Measurements from ENCODE around the gene NYNRIN.

GRCh38 chr14:24403294-24403998 lies 4.6 kb downstream of the NYNRIN start:
- TF ChIP-seq PATZ1 (CRISPR knock-in tag; IDR thresholded peaks at IDR 0.05; ENCODE audit: borderline replicate concordance) (no peak), RARB (CRISPR knock-in tag; IDR thresholded peaks at IDR 0.05) (no peak), TSHZ2 (CRISPR knock-in tag; IDR thresholded peaks at IDR 0.05) (no peak), ZFP3 (CRISPR knock-in tag; IDR thresholded peaks at IDR 0.05) (no peak), ZNF70 (CRISPR knock-in tag; IDR thresholded peaks at IDR 0.05) (no peak)
